Stimulated activated CD8-positive, alpha-beta memory T cell treated with anti-CD3 and anti-CD28 coated beads, Interleukin-2, amount 100 ng/mL, for 48 hours (primary cell): ENCODE results near the gene SEPTIN6.
"Not testable (repeated sequence)": the region's sequence is repeated elsewhere in the genome, so short reads cannot be mapped to it uniquely, and the experiment has no call there.

Experiments used
- DNase-seq, 2 donors: peaks; one replicate each; pipeline ENCODE4 v3.0.0-alpha.2; 2020; ENCODE audit warnings: low read depth in 2 of 2

SEPTIN6 gene

DNA sequence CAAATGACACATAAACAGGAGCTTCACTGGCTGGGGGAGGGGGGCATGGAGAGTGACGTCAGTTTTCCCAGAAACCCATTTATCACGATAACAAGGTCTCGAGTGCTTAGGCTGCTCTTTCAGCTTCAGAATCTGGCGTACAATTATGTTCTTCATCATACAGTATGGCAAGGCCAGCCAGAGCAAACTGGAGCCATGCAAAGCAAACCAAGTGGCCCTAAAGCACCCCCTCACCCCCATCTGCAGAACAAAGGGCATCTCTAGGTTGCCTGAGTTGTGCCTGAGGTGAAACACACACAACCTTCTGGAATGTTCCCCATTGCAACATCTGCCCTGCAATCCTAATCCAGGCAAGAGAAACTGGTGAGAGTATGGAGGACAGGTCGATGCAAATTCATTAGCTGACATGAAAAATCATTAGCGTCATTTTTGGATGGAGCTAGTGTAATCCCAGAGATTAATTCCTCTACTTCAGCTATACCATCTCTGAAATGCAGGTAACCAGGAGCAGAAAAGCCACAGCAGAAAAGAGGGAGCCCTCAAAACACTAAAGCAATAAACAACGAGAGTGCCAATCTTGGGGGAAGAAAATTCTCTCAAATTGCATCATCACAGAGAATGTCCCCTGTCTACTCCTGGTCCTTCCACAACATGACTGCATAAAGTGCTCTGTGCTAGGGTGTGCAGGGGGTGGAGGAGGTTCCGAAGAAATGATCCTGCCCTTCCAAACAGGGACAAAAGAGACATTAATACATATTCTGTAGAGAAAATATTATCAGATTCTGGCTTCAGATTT, 1.8 kb downstream of the SEPTIN6 start:
- peak; percentile 44 to 57 for DNase-seq

DNA sequence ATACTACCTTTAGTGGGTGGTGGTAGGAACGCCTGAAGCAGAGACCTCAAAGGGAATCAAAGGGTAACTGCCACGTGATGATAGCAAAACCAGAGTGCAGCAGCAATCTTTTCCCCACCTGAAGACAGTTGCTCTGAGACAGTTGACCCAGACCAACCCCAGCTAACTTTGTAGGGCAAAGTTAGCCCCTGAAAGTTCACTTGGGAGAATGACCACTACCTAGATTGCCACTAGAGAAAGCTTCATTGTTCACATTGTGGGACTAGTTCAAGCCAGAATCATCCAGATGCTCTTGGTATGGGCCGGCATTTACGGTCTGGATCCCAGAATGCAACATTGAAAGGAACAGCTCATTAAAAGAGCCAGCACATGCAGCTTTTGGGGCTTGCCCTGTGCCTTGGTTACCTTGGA, 4.1 kb downstream of the SEPTIN6 start:
- no peak for DNase-seq

DNA sequence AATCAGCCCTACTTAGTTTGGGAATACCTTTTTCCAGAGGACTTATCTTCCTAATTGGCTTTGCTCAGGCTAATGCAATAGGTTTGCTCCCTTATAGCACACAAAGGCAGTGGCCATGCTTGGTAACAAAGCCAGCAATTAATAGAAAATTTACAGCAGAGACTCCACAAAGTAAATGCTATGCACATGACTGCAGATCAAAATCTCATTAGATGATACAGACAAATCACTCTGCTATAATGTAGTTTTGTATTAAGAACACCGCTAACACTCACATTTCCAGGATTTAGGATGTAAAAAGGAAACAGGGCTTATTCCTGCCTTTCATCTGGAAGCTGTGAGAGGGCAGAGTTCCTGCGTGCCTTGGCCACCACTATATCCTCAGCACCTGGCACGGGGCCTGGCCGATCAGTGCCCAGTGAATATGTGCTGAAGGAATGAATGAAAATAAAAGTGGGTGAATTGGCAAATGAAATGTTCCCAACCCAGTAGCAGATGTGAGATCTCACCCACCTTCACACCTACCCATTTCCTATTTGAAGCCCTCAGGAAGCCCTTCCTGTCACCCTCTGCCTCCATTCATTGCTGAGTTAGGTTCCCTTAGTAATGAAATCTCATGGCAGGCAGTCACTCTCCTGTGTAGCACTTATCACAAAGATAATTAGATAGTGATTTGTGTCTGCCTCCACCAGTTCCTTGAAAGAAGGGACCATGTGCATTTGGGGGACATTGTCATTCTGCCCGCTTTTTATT, 5.1 kb downstream of the SEPTIN6 start:
- DNase-seq = no peak

DNA sequence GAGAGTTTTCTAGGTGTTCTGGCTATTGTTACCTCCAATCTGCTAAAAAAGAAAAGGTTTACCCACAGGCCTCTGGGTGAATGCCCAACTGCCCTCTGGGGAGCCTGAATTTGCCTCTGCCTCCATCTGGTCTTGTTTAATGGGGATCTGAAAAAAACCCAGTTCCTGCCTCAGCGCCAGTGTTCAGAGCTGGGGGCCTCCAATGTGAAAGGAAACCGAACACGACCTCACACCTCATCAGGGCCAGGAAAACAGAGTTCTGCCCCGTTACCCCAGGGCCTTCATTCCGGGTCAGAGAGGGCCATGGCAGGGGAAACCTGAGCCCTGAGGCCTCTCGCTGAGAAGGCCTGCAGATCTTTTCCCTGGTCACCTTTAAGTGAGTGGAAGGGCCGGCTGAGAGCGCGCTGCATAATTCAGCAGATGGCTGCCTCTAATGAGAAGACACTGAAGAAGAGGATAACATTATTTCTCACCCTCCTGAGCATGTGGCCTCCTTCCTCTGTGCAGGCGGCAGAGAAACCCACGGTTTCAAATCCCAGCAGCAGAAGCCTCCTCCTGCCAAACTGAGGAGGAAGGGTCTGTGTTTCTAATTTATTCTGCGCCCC, 6.8 kb downstream of the SEPTIN6 start:
- DNase-seq = no peak

DNA sequence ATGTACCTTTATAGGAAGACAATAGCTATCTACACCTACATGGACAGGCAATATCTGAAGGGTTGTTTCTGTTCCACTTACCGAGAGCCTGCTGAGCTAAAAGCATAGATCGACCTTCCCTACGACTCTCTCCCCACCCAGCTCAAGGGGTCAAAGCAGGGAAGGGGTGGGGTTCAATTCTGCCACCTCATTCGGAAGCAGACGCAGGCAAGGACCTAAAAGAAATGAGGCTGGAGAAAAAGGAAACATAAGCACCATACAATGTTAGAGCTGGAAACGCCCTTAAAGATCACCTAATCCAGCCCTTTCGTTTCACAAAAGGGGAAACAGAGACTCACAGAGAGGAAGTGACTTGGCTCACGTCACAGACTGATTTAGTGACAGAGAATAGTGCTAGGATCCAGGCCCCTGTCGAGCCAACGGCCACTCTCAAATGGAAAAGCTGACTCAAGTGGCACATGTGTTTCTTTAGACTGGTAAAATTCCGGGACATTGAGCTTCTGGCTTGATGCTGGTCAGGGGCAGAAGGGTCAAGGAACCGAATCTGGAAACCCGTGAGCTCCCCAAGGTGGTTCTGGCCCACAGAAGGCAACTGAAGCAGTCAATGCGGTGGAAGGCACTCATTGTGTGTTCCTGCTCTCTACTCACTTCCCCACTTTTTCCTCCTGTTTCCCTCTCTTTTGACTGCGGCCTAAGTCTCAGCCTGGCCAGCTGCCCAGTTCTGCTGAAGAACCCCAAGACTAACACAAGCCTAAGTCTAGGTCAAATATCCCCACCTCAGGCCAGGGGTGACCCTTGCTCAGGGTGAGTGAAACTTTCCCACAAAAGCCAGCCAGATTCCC, 7.5 kb downstream of the SEPTIN6 start:
- no peak for DNase-seq

DNA sequence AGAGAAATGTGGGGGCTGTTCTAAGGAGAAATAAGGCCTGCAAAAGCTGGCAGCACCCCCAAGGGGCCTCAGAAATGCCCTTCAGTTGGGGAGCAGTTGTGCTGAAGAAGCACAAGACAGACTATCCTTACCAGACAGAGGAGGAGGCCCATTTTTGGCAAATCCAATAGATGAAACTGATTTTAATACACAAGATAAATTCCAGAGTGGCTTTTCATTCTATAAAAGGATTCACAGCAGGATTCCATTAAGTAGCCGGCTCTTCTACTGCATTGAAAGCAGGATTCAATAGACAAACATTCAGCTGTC, 8.1 kb downstream of the SEPTIN6 start:
- no peak for DNase-seq

DNA sequence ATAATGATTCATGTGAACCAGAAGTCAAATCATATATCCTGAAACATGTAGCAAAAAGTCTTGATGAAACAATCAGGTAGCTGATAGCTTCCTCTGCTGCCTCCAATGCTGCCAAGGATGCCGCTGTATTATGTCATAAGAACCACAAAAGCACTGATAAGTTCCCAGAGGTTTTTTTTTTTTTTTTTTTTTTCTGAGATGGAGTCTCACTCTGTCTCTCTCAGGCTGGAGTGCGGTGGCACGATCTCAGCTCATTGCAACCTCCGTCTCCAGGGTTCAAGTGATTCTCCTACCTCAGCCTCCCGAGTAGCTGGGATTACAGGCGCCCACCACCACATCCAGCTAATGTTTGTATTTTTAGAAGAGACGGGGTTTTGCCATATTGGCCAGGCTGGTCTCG, 8.7 kb downstream of the SEPTIN6 start:
- DNase-seq = not testable (repeated sequence)

DNA sequence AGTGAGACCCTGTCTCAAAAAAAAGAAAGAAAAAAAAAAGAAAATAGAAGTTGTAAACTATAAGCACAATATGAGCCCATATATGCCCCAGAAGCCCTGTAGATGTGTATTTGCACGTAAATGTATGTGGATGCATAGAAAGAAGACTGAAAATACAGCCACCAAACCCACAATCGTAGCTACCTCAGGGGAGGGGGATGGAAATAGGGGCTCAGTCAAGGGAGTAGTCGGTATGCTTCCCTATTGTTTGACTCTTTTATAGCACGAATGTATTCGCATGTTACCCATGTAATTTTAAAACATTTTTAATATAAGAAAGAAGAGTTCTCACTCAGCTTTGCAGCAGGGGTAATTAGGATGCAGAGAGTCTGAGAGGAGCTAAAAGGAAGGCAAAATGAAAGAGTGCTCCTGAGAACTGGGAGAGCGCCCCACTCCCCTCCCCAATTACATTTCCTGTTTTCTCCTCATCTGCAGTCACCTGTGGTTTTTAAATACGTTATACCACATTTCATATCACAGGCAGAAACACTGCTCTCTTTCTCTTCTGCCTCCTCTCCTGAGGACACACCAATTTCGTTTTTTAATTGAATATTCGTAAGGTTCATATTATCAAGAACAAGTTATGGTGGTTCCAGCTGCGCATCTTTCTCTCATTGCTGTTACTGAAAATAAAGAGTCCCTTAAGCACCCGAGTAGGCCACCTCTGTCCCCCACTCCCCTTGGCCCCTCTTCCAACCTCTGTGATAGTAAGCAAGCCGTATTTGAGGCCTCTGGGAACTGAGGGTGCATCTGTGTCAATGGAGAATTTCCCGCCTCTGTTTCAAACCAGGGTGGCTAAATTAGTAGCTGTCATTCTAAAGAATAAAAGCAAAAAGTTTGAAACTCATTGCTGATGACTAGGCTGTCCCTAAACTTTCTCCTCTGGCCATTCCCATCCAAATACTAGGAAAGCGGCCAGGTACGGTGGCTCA, 10.7 kb downstream of the SEPTIN6 start:
- no peak for DNase-seq

DNA sequence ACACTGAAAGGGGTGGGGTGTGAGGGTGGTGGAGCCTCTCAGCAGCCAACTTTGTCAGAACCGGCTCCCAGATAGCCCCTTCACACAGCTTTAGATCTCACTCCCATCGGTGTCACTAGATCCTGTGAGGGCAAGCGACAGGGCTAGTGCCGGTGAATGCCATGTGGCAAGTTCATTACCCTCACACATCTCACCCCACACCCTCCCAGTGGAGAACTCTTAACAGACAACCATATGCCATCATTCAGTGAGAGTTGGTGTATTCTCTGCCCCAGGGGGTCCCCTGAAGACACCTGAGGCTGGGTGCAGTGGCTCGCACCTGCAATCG, 15.3 kb downstream of the SEPTIN6 start:
- no peak for DNase-seq

DNA sequence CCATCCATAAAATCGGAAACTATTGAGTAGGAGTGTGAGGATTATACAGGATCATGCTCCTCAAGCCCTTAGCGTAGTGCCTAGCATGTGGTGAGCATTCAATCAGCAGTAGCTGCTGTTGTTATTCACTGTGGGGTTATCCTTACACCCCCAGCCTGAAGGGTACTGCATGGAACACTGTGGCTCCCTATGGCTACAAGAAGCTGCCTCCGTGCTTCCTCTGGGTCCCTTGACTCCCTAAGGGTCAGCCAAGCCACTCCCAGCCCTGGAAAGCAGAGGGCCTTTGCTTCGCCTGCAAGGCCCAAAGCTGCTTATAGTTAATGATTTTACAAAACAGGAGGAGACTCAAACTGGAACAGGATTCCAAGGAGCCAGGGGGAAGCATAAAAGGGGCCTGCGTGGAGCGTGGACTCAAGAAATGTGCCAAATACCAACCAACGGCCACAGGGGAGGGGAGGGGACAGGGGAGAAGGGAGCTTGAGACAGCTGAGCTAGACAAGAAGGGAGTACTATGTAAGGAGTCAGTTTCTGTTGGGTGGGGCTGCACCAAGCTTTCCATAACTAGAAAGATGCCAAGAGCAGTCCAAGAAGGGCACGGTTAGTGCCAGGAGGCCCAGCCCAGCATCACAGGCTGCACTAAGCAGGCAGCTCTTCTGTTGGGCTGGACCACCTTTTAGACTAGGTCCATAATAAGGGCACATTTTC, 15.9 kb downstream of the SEPTIN6 start:
- no peak for DNase-seq

DNA sequence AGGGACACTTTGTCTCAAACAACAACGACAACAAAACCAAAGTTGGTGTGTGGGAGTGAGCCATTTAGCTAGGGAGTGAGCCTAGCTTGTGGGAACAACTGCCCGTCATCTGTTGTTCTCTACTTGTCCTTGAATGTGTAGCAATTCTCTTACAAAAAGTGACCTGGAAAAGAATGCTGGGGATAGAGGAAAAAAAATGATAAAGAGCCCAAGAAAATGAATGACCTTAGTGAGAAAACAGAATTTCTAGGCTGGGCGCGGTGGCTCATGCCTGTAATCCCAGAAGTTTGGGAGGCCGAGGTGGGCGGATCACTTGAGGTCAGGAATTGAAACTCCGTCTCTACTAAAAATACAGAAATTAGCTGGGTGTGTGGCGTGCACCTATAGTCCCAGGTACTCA, 19.6 kb downstream of the SEPTIN6 start:
- DNase-seq = no peak

DNA sequence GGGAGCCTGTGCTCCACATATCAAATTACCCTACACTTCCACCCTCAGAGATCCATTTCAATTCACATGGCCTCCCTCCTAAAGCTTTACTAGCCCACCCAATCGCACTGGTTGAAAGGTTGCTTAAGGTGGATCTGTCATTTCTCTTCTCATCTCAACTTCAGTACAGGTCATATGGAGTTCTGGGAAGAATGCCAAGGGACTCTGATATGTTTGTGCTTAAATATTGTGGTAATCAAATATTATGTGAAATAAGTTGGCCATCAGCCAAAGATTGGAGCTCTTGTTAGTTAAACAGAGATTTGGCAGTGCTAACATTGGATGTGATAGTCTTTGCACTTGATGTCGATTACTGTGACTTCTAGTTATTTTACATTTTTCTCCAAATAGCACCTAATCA, 20.5 kb downstream of the SEPTIN6 start:
- DNase-seq = no peak

DNA sequence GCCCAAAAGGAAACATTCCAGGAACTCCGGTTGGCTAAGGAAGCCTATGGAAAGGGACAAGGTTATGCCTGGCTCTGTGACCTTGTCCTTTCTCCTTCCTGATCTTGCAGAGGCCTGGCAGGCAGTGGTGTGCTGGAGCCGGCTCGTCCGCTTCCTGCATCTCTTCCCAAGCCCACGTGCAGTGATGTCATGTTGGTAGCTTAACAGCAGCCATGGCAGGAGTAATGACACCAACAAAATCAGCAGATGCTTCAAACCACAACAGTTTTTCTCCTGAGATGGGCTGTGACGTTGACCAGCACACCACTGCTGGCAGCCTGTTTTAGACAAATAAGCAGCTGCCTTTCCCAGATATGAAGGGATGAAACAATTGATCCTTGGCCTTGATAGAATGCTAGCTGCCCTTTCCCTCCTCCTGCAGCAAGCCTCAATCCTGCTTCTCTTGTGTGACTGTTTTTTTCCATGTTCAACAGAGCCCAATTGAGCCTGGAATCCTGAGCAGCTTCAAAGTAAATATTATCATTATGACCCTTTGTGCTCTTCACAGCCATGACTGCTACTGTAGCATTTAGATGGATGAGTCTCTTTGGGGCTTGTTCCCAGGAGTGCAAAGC, 23.4 kb downstream of the SEPTIN6 start:
- no peak for DNase-seq

DNA sequence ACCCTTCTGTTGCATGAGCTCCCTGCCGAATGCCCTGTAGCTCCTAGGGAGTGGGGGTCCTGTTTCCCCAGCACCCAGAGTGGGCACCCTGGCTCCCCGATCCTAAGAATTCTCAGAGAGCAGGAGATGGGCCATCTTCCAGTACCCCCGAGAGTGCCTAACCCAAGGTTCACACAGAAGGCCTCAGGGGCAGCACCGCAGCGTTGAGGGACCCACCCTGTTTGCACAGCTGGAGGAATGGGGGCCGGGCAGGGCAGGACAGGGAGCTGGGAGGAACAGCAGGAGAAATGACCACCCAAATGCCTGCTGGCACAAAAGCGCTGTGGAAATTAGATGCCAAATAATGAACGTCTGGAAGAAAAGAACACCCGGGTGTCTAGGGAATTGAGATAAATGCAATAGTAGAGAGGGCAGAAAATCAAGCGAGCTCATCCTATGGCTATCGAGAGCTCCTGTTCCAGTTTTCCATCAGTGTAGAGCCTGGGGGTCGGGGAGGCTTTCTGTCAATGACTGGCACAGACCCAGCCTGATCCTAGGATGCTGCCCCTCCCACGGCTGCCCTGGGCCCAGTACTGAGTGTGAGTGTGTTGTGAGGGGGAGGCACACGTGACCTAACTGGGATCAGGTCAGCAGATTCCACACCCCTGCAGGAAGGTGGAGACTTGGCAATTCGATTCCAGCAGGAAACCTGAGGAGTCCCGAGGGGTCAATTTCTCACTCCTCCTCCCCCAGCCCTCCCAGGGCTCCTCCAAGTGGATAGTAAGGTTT, 25.7 kb downstream of the SEPTIN6 start:
- DNase-seq = no peak

DNA sequence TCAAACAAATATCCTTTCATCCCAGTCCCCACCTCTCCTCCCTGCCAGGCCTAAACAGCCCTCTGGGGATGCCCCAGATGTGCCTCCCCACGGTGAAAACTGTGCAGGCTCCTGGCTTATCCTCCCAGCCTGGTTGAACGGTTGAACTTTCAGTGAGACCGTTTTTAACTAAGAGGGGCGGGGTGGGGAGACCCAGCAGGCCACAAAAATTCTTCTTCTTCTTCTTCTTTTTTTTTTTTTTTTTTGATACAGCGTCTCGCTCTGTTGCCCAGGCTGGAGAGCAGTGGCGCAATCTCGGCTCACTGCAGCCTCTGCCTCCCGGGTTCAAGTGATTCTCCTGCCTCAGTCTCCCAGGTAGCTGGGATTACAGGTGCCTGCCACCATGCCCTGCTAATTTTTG, 28.1 kb downstream of the SEPTIN6 start:
- not testable (repeated sequence) for DNase-seq

DNA sequence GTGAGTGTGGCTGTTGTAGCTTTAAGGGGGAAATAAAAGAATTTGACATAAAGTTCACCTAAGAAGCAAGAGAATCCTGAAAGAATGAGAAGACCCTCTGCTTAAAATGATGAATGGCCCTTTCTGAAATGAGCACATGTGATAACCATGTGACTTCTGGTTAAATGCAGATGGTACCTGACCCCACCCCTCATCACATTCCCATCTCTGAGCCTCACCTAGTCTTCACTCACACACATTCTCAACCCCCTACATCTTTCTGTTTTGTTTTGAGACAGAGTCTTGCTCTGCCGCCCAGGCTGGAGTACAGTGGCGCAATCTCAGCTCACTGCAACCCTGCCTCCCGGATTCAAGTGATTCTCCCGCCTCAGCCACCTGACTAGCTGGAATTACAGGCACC, 31.5 kb downstream of the SEPTIN6 start:
- no peak for DNase-seq

DNA sequence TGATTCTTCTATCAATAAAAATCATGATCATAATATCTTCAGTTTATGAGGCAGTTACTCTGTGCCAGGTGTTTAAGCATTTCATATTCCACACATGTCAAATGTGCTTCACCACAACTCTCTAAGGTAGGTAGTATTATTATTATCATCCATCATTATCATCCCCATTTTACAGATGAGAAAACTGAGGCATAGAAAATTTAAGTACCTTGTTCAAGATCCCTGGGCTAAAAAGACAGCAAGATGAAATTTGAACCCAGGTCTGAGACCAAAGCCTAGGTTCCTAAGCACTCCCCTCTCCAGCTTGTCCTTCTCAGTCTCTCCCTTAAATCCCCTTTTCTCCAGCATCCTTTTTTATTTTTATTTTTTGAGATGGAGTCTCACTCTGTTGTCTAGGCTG, 33.4 kb downstream of the SEPTIN6 start:
- no peak for DNase-seq

DNA sequence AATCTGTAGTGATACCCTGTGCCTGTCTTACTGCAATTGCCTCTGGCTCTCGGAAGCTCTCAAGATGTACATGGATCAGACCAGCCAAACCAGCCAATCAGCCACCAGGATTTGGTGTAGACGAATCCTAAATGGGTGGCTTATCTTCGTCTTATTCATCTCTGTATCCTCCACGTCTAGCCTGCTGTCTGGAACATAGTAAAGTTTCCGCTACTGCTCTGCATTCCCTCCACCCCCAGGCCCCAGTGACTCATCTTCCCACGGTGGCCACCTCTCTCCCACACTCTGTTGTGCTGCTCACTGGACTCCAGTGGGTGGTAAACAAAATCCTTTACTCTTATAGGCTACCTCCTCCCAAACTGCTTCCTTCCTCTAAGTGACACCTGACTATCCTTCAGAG, 37.8 kb downstream of the SEPTIN6 start:
- DNase-seq = peak; percentile 54 to 57

DNA sequence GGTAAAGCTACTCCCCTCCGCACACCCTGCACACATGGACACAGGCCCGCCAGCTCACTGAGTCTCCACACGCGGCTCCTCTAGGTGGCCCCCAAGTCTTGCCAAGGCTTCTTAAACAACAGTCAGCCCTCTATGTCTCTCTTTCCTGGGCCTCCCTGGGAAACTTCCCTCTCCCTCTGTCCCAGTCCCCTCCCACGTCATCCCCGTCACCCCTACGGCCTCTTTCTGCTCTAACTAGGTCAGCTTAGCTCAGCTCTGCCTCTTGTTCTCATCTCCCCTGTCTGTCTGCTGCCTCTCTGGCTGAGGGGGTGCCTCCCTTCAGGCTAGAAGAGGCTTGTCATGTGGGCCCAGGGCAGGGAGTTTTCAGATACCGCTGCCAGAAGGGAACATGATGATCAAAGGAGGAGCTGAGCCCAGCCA, 38.8 kb downstream of the SEPTIN6 start:
- no peak for DNase-seq
